NCI-H345 treated with DMSO at 0.1 percent for 48 hours (cell line): Measurements from ENCODE around the gene YJU2.
A peak's percentile ranks its signal among the peaks of the same experiment; 100 is the strongest.
"Not testable (repeated sequence)": the region's sequence is repeated elsewhere in the genome, so short reads cannot be mapped to it uniquely, and the experiment has no call there.

Experiments
- DNase-seq: peaks from one replicate; lab custom pipeline; 2025; ENCODE audit not compliant: unreplicated experiment; lab: John Stamatoyannopoulos, UW

YJU2 gene

GRCh38 chr19:4246767-4247593 lies at the start of gene YJU2:
Gene YJU2, plus strand, starts transcription at chr19:4247080. Its CDS starts 67 bp downstream, at chr19:4247147.
- DNase-seq = peak; percentile 98

GRCh38 chr19:4197228-4197624 lies 49.7 kb upstream of the YJU2 start:
- no peak for DNase-seq

GRCh38 chr19:4197625-4198466 lies 49.0 kb upstream of the YJU2 start:
- no peak for DNase-seq

GRCh38 chr19:4198467-4199126 lies 48.3 kb upstream of the YJU2 start:
- no peak for DNase-seq

GRCh38 chr19:4199699-4200293 lies 47.1 kb upstream of the YJU2 start:
- no peak for DNase-seq

- DNase-seq = no peak
Measured at GRCh38 chr19:4200940-4201542, 45.8 kb upstream of the YJU2 start.

- DNase-seq = no peak
Measured at GRCh38 chr19:4201798-4202197, 45.1 kb upstream of the YJU2 start.

- no peak for DNase-seq
Measured at GRCh38 chr19:4206818-4207484, 39.9 kb upstream of the YJU2 start.

- no peak for DNase-seq
Measured at GRCh38 chr19:4208385-4209094, 38.3 kb upstream of the YJU2 start.

- no peak for DNase-seq
Measured at GRCh38 chr19:4210166-4210731, 36.6 kb upstream of the YJU2 start.

GRCh38 chr19:4213116-4213515 lies 33.8 kb upstream of the YJU2 start:
- no peak for DNase-seq

- DNase-seq = no peak
Measured at GRCh38 chr19:4215807-4216206, 31.1 kb upstream of the YJU2 start.

- no peak for DNase-seq
Measured at GRCh38 chr19:4216846-4217245, 30.0 kb upstream of the YJU2 start.

- DNase-seq = no peak
Measured at GRCh38 chr19:4217429-4218264, 29.2 kb upstream of the YJU2 start.

- DNase-seq = not testable (repeated sequence)
Measured at GRCh38 chr19:4218523-4218922, 28.4 kb upstream of the YJU2 start.

GRCh38 chr19:4220188-4220587 lies 26.7 kb upstream of the YJU2 start:
- DNase-seq = no peak

- DNase-seq = no peak
Measured at GRCh38 chr19:4224470-4224869, 22.4 kb upstream of the YJU2 start.

GRCh38 chr19:4225885-4226284 lies 21.0 kb upstream of the YJU2 start:
- no peak for DNase-seq
